Sigmoid colon (tissue), 4 donors: Measurements from ENCODE around the gene LATS1.

ENCODE experiments used
- CTCF ChIP-seq, 4 experiments: fragments of 450-650 bp in 3 of 4; fragments of 200-600 bp in 1 of 4; IDR thresholded peaks; one replicate each; pipeline ENCODE4 v1.5.1; 2016 to 2019; ENCODE audit warnings: antibody characterized with exemption in 4 of 4, mild to moderate bottlenecking in 3 of 4, moderate library complexity in 2 of 4
- EP300 ChIP-seq, 4 donors: sonication (generic); formaldehyde crosslinking; IDR thresholded peaks; one replicate each; pipeline ENCODE4 v1.6.1; 2017; ENCODE audit warnings: antibody characterized with exemption in 4 of 4
- POLR2A ChIP-seq, 2 donors: fragments of 450-650 bp; IDR thresholded peaks; one replicate each; pipeline ENCODE4 v1.6.1; 2016; ENCODE audit warnings: antibody characterized with exemption in 2 of 2, mild to moderate bottlenecking in 2 of 2, moderate library complexity in 2 of 2
- POLR2AphosphoS5 ChIP-seq, 4 donors: sonication (generic); formaldehyde crosslinking; IDR thresholded peaks; one replicate each; pipeline ENCODE4 v1.6.1; 2017; ENCODE audit warnings: antibody characterized with exemption in 4 of 4

- no peak for TF ChIP-seq POLR2A (IDR thresholded peaks at IDR 0.05)
- TF ChIP-seq EP300 (IDR thresholded peaks at IDR 0.05) = no peak
- TF ChIP-seq CTCF (IDR thresholded peaks at IDR 0.05) = peak in 3 of 4 experiments; percentile 52 to 62 (median 60)
- TF ChIP-seq POLR2AphosphoS5 (IDR thresholded peaks at IDR 0.05) = no peak
These were observed 6.0 kb upstream of the LATS1 start for GRCh38 chr6:149723771-149724417.
